Activated naive CD4-positive, alpha-beta T cell treated with Interleukin-2 at 50 U/mL for 16 hours (primary cell): ENCODE results near the gene SLC33A1.
"Not testable (repeated sequence)": the region's sequence is repeated elsewhere in the genome, so short reads cannot be mapped to it uniquely, and the experiment has no call there.

Source experiments
- DNase-seq: peaks from one replicate; pipeline ENCODE4 v3.0.0-alpha.2; 2020

The SLC33A1 gene

DNA sequence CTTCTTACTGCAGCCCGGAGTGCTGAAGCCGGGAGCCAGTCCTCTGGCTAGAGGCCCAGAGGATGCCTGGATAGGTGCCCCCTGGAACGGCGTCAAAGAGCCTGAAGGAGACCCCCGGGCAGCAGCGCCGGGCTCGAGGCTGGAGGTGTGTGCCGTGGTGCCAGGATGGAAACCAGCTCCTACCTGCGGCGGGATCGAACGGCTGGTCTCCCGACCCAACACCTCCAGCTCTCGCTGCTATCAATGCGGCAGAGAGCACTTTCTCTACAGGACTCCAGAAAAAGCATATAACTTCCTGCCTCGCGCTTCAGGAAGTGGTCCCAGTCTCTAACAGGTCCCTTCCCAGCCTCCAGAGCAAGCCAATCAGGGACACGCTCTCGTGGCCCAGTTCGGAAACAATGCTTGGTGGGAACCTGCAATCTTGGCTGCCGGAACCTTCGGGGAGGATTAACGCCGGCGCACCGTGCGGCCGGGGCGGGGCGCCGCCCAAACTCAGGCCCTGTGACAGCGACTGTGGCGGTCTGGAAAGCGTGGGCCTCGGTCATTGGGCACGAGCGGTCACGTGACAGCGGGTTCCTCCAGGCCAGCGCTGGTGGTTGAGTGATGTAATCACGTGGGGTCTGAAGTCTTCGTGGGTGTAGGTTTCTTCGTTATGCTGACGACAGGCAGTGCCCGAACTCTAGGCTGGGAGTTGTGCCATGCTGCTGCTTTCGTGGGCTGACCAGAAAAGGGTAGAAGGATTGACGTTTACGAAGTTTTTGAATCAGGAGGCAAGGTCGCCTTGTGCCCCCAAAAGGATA is at the start of gene SLC33A1:
TSS of gene SLC33A1 (minus strand) at position 287 of the 800 bp plus-strand sequence. CDS start 430 bp downstream, outside the sequence.
- peak; percentile 99 for DNase-seq

- DNase-seq = no peak
Observed at GRCh38 chr3:155895379-155895900, 41.2 kb upstream of the SLC33A1 start.

GRCh38 chr3:155891321-155891720 is 37.1 kb upstream of the SLC33A1 start:
- DNase-seq = no peak

DNA sequence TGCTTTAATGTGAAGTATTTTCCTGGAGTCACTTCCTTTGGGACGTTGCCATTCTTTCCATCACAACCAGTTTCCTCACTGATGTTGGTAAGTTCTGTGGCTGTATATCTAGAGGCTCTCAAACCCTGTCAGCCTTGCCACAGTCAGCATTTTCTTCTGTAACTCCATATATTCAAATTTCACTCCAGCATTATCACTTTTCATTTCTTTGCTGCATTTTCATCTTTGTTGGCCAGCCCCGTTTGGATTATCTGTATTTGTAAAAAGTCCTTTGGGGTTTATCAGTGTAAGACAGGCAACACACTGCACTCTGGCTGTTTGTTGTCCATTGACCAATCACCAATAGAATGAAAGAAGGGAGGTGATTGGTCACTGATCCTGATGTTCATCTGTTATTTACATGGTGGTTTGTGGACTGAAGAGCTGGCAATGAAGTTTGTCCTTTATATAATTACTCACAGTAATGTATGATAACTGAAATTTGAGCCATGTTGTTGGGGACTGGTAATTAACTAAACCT is 36.5 kb upstream of the SLC33A1 start:
- DNase-seq = no peak

- no peak for DNase-seq
Observed at GRCh38 chr3:155889952-155890351, 35.7 kb upstream of the SLC33A1 start.

DNA sequence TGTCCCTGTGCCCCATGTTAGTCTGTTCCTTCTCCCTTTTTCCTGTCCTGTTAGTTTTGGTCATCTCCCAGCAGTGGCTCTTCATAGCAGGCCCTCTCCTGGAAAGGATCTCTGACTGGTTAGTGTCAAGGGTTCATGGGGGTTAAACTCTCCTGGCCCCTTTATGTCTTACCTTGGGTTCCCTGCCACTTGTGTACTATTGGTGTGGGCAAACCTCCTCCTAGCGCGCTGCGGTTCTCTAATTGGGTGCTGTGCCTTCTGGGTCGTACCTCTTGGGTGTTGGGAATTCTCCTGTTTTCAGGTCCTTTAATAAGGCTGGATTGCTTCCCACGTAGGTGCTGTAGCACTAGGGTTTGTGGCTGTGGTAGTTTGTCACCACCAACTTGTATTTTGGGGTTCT is 35.0 kb upstream of the SLC33A1 start:
- no peak for DNase-seq

DNA sequence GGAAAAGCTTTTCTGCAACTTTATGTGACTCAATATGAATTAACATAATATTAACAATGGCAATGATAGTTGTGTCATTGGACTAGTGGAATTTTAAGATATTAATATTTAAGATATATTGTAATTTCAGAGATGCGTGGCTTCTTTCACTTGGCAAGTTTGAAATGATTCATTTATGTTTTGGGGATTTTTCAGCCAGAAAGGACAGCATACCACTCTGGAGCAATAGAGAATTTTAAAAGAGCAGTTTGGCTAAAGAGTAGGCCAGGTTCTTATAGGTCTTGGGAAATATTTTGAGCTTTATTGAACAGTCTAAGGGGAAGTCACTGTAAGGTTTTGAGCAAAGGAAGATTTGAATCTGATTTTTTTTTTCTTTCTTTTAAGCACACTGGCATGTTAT is 32.7 kb upstream of the SLC33A1 start:
- no peak for DNase-seq

- DNase-seq = not testable (repeated sequence)
Observed at GRCh38 chr3:155886348-155886747, 32.1 kb upstream of the SLC33A1 start.

- DNase-seq = no peak
Observed at GRCh38 chr3:155885292-155885691, 31.1 kb upstream of the SLC33A1 start.

DNA sequence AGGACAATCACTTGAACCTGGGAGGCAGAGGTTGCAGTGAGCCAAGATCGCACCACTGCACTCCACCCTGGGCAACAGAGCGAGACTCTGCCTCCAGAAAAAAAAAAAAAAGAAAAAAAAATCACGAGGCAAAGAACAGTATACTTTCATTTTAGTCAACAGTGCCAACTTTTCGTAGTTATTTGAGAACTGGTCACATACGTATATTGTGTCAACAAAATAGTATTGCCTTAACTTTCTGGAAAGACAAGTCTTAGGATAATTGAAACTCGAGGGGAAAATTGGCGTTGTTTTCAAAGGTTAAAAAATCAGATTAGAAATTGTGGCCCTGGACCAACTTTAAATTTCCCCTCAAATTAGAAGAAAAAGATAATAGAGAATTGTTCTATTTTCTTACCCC is 30.1 kb upstream of the SLC33A1 start:
- DNase-seq = no peak

DNA sequence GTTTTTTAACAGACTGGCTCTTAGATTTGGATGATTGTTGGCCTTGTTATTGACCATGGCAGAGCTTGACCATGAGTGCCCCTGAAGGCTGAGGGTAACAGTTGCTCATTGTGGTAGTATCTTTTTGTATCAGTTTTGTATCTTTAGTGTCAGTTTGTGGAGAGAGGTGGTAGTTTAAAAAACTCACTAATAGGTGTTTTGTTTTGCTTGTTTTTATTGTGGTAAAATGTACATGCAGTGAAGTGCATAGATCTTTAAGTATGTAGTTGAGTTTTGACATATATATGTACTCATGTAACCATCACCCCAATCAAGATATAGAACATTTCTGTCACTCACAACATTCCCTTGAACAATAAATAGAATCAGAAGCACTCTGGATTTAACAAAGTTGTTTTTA is 26.1 kb upstream of the SLC33A1 start:
- no peak for DNase-seq

DNA sequence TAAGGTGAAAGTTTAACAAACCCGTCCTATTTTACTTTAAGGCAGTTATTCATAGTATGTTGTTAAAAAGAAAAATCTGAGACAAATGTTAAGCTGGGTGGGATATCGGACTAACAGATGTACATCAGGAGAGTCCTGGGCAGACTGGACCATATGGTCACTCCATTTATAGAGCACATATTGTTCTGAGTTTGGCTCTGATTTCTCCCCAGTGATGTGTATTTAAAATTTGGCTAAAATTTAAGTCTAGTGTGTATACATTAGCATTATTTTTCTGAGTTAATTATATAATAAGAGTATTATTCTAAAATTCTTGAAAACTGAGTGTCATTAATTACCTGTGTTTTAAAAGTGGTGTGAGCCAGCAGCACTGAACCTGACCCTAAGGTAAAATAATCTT is 22.3 kb upstream of the SLC33A1 start:
- DNase-seq = no peak

GRCh38 chr3:155876037-155876436 is 21.8 kb upstream of the SLC33A1 start:
- DNase-seq = no peak

- DNase-seq = no peak
Observed at GRCh38 chr3:155872904-155873646, 18.8 kb upstream of the SLC33A1 start.

DNA sequence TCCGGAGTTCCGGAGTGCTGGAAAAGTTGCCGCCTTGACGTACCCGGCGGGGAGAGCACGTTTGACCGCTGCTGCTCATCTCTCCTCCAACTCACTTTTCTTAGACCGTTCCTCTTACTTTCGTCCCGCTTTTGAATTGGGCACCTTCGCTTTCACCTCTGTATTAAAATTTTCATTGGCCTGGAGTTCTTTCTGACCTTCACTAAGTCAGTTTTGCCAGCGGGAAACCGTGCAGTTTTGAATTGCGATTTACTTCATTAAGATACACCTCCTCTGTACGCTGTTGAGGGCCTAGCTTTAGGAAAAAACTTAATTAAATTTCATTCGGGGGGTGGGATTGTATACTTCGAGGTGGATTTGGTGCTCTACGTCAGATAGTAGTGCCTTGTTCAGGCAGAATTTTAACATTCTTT is 17.5 kb upstream of the SLC33A1 start:
- no peak for DNase-seq

DNA sequence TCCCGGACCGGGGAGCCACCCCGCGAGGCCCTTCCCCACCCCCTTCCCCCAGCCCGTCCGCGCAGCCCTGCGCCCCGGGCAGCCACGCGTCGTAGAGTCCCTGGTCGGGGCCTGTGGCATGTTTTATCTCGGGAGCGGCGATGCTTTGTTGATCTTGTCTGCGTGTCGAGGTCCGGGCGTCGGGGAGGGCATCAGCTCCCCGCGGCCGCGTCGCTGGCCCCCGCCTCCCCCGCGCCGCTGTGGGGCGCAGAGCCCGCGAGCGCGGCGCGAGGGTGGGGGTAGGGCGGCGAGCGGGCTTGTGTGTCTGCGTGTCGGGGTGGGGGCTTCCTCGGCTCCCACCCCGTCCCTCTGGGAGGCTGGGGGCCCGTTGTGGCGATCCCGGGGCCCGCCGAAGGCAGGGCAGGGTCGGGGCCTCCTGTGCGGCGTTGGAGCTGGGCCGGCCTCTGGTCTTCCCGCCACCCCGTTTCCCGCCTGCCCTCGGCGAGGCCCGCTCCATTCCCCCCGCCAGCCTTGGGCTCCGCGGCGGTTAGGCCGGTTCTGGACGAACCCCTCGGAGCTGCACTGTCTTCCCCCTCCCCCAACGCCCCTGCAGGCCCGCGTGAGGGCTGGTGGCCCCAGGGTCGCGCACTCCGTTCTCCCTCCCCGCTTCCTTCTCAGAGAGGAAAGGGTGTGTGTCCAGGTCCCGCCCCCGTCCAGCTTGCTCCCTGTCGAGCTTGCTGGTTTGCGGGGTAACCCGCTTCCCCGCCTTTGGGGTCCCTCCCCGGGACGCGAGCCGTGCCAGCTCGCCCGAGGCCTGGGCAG is 16.9 kb upstream of the SLC33A1 start:
- DNase-seq = peak; percentile 47

DNA sequence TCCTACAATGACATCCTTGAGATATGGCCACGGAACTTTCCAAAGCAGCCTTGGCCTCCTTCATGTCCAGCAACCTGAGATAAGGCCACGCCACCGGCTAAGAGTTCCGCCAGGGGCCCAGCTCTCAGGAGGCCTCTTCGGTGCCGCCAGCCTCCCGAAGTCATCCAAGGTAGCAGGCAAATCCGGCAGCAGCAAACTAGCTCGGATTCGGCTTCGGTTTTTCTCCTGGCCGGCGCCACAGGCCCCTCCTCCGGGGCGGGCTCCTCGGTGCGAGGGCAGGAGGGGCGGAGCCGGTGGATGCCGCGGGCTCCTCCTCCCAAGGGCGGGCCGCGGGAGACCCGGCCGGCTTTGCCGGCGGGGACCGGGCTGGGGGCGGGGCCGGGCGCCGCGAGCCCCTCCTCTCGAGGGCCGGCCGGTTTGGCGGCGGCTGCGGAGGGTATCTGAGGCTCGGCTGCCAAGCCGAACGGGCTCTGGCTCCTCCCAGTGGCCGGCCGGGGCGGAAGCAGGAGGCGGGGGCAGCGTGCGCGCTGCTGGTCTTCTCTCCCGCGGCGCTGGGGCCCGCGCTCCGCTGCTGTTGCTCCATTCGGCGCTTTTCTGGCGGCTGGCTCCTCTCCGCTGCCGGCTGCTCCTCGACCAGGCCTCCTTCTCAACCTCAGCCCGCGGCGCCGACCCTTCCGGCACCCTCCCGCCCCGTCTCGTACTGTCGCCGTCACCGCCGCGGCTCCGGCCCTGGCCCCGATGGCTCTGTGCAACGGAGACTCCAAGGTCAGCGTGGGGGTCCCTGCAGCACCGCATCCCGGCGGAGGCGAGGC is 16.1 kb upstream of the SLC33A1 start, which contains the start of gene GMPS:
TSS of gene GMPS (plus strand) at position 518 of the 812 bp plus-strand sequence. CDS start at position 739, 221 bp downstream.
- DNase-seq = peak; percentile 97

DNA sequence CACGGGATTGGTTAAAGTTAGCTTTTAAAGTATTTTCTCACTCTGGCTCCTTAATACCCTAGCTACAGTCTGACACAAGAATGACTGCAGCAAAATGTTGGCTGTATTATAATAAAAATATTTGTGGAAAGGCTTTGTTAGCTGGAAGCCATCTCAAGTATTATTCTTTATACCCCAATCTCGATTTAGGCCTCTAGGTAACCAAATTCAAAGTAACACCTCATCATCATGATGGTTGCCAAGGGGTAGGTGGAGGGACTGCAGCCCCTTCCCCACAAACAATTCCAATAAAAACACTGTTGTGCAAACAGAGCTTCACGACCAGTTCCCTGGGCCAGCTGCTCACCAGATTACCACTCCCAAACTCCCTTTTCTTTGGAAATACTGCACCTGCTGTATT is 15.5 kb upstream of the SLC33A1 start:
- DNase-seq = no peak

DNA sequence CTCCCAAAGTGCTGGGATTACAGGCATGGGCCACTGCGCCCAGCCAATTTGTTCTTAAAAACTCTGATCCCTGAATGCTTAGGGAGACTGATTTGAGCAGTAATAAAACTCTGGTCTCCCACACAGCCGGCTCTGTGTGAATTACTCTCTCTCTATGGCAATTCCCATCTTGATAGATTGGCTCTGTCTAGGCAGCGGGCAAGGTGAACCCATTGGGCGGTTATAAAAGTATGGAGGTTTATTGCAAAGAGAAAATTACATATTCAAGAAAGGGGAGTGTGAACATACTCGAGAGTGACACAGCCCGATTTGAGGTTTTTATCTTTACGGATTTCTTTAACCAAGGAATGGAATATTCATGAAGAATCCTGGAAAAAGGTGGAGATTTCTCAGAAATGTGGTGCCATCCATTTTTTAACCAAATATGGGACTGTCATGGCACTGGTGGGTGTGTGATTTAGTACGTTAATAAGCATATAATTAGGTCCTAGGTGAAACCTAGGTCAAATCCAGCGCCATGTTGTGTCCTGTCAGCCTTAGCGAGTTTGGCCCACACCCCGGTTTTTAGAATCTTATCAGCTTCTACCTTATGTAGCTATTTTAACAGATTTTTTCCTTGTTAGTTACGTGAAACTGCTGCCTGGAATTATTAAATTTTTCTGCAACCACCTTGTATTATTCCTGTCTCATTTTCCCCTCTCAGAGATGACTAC is 9.0 kb upstream of the SLC33A1 start:
- DNase-seq = no peak

GRCh38 chr3:155862290-155862982 is 8.2 kb upstream of the SLC33A1 start:
- DNase-seq = peak; percentile 57
